ENCODE measurements around the gene ZNF101. TPM values are rescaled to one million over a fixed set of nuclear protein-coding genes. Genes with fewer than 3 reads are reported as not detected.

Gene ZNF101
- total RNA-seq, 2 experiments from 2014 or later, result 96.3 to 97.2 TPM

DNA sequence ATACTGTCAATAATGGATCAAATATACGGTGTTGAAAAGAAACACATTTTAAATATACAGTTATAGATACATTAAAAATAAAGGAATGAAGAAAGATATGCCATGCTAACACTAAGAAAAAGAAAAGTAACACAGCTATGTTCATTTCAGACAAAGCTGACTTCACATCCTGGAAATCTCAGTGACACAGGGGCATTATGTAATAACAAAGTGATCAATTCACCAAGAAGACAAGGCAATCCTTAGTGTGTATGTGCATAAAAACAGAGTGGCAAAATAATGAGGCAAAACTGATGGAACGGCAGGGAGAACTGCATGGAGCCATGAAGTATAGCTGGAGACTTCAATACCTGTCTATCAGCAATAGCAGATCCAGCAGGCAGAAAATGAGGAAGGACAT lies 51.2 kb downstream of the ZNF101 start:
- H3K9me3 Mint-ChIP-seq, result peaks cover 76% of the 10 kb centered on the region
- POLR2A ChIA-PET, result no interaction called here
- H3K27me3 Mint-ChIP-seq, result no peaks in the 10 kb centered on the region
- H3K4me1 Mint-ChIP-seq, result peaks cover 2% of the 10 kb centered on the region
- no peak overlapping the region for H3K27ac Mint-ChIP-seq
- no peak overlapping the region for H3K4me3 Mint-ChIP-seq
- no peak for DNase-seq
- H3K36me3 Mint-ChIP-seq (ENCODE audit: low read depth), result peaks cover 75% of the 10 kb centered on the region
- CTCF ChIA-PET, result no interaction called here

DNA sequence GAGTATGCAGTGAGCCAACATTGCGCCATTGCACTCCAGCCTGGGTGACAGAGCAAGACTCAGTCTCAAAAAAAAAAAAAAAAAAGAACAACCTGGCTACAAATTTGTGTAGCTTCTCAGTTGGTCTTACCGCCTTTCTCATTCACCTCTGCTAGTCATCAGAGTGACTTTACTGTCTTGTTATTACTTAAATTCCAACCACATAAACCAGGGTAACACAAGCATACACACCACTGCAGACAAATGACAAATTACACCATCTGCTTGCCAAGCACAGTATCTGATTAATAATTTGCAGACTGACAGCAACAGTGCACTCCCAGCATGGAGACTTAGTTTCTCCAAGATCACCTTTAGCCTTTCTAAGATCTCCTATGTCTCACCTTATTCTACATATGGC lies 53.3 kb downstream of the ZNF101 start:
- DNase-seq, result no peak
- Mint-ChIP-seq H3K27me3 (no peaks in the 10 kb centered on the region), H3K4me3 (no peak overlapping the region), H3K27ac (no peak overlapping the region), H3K4me1 (peaks cover 2% of the 10 kb centered on the region), H3K9me3 (peaks cover 76% of the 10 kb centered on the region), H3K36me3 (ENCODE audit: low read depth) (peaks cover 74% of the 10 kb centered on the region)
- ChIA-PET POLR2A (interaction anchor here (0.6 kb wide), 1 partner anchor 35 kb away, joined by 3 read pairs; no protein-coding TSS in a partner anchor), CTCF (no interaction called here)

DNA sequence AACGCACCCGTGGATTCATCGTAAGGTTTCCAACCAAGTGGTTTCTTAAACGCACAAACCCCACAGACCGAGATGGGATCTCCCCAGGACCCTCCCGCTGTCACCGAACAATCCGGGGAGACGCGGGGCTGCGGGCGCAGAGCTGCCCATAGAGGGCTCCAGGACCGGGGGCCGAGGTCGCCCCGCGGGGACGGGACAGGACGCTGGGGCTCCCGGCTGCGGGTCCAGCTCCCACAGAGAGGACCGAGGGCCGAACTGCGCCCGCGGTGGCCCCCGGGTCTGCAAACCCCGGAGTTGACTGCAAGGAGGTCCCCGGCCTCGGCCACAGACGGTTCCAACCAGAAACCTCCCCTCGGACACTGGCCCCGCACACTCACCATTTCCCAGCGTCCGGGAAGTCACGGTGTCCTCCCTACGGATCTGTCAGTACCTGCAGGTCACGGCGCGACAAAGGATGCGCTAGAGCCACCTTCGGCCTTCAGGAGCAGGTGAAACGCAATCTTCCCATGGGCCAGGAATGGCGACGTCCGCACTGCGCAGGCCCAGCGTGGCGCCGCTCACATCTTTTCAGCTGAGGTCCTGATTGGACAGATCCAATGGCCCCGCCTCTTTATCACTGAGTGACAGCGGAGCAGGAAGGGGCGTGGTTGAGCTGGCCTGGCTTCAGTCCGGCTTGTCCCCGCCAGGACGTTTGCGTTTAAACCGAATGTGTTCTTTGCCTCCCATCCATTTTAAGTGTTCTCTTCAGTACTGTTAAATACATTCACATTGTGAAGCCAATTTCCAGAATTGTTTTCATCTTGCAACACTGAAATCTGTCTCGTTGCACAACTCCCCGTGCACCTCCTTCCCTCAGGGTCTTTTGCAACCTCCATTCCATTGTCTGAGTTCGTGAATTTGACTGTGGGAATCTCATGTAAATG lies 64.2 kb downstream of the ZNF101 start, which contains the start of gene ZNF14:
Gene ZNF14, minus strand, starts transcription at position 534 of the 923 bp plus-strand sequence. Its CDS starts 154 bp downstream, at position 380.
- Mint-ChIP-seq H3K36me3 (ENCODE audit: low read depth) (peaks cover 52% of the 10 kb centered on the region), H3K27ac (peak within 1 kb of the TSS; percentile 95), H3K4me1 (peaks cover 22% of the 10 kb centered on the region), H3K27me3 (no peaks in the 10 kb centered on the region), H3K9me3 (peaks cover 21% of the 10 kb centered on the region), H3K4me3 (peak within 1 kb of the TSS; percentile 97)
- CTCF ChIA-PET, result interaction anchor here (1.0 to 1.8 kb wide), 6 partner anchors 13 to 201 kb away, joined by 3 to 5 read pairs (median 4); no protein-coding TSS in a partner anchor
- DNase-seq, result peak; percentile 93
- POLR2A ChIA-PET, result interaction anchor here (0.6 to 1.1 kb wide), 5 partner anchors 35 to 1043 kb away, joined by 3 to 5 read pairs (median 3); partner anchors contain the start of genes ZNF101, ZNF506 and ZNF66

Other genes starting within 250 kb of the ZNF101 start
- gene TSSK6, start 153.3 kb upstream of the ZNF101 start, total RNA-seq, result 1 to 10 TPM; 3.7 to 4.4 TPM
- gene NDUFA13, start 152.6 kb upstream of the ZNF101 start, total RNA-seq, result 100 to 1,000 TPM; 314 to 363 TPM
- 10 to 100 TPM; 12.8 to 13.2 TPM for gene YJEFN3, start 139.9 kb upstream of the ZNF101 start, total RNA-seq
- gene CILP2, start 130.6 kb upstream of the ZNF101 start, total RNA-seq, result under 1 TPM in 1 of 2 experiments, not detected in 1; 0.25 TPM
- gene PBX4, start 50.2 kb upstream of the ZNF101 start, total RNA-seq, result 10 to 100 TPM; 34.4 to 38.4 TPM
- gene LPAR2, start 40.6 kb upstream of the ZNF101 start, total RNA-seq, result 10 to 100 TPM; 54.1 to 59.4 TPM
- 100 to 1,000 TPM; 101 to 111 TPM for gene GMIP, start 25.2 kb upstream of the ZNF101 start, total RNA-seq
- gene ATP13A1, start 5.2 kb upstream of the ZNF101 start, total RNA-seq, result 100 to 1,000 TPM in 1 of 2 experiments, 10 to 100 TPM in 1; 90.1 to 105 TPM
- gene ZNF14, start 64.3 kb downstream of the ZNF101 start, total RNA-seq, result 1 to 10 TPM; 7.9 to 8.9 TPM
- gene ZNF506, start 152.9 kb downstream of the ZNF101 start, total RNA-seq, result 10 to 100 TPM; 23.0 to 26.7 TPM
- gene ZNF253, start 197.0 kb downstream of the ZNF101 start, total RNA-seq, result 10 to 100 TPM; 19.8 to 22.5 TPM
- gene ZNF93, start 232.1 kb downstream of the ZNF101 start, total RNA-seq, result 10 to 100 TPM; 14.7 to 15.8 TPM